H1 (cell line): ENCODE data around the gene NKG7. TPM values are rescaled to one million over a fixed set of nuclear protein-coding genes. Genes with fewer than 3 reads are reported as not detected.
A peak's percentile ranks its signal among the peaks of the same experiment; 100 is the strongest.

Experiments used
- CTCF ChIA-PET: fragments of 300-600 bp; sonication (Branson Sonifier 250); formaldehyde crosslinking; loops from one replicate; lab custom pipeline; 2021; ENCODE audit not compliant: partially characterized antibody; lab: Charles Lee
- POLR2A ChIA-PET: fragments of 300-600 bp; sonication (Branson Sonifier 250); formaldehyde crosslinking; loops from one replicate; lab custom pipeline; 2021; ENCODE audit warnings: inconsistent platforms; ENCODE audit not compliant: partially characterized antibody; lab: Charles Lee
- DNase-seq, 2 experiments: peaks; one replicate each; pipeline versions ENCODE4 v3.0.0 to v3.0.0-alpha.2; 2010 to 2022; ENCODE audit warnings: low spot score in 2 of 2, low read depth in 1 of 2, mixed read lengths in 1 of 2
- FAIRE-seq: peaks from 2 replicates; lab custom pipeline; 2011; peaks lifted over from hg19 to GRCh38; lab: Jason Lieb, UNC
- H2AFZ ChIP-seq: 2 replicates; pipeline ENCODE4 v1.8.1; 2012; ENCODE audit warnings: low read length, inconsistent platforms
- H2AK5ac ChIP-seq: 2 replicates; pipeline ENCODE4 v1.6.1; 2013; ENCODE audit warnings: low read depth, low read length
- H2BK120ac ChIP-seq: replicated peaks from 2 replicates; pipeline ENCODE3; 2013; ENCODE audit warnings: low read depth, low read length, inconsistent platforms
- H2BK12ac ChIP-seq: 2 replicates; pipeline ENCODE4 v1.6.1; 2013; ENCODE audit warnings: low read depth, low read length
- H2BK15ac ChIP-seq: 2 replicates; pipeline ENCODE4 v1.6.1; 2013; ENCODE audit warnings: low read length
- H2BK20ac ChIP-seq: 2 replicates; pipeline ENCODE4 v1.6.1; 2013; ENCODE audit warnings: low read length
- H2BK5ac ChIP-seq: 2 replicates; pipeline ENCODE4 v1.6.1; 2013; ENCODE audit warnings: low read depth, low read length
- H3K14ac ChIP-seq: 2 replicates; pipeline ENCODE4 v1.6.1; 2013; ENCODE audit warnings: inconsistent platforms; ENCODE audit not compliant: insufficient read length
- H3K18ac ChIP-seq: 2 replicates; pipeline ENCODE4 v1.6.1; 2013; ENCODE audit warnings: low read length; ENCODE audit errors: extremely low read depth
- H3K23ac ChIP-seq: 2 replicates; pipeline ENCODE4 v1.6.1; 2013; ENCODE audit warnings: inconsistent platforms; ENCODE audit not compliant: insufficient read length
- H3K23me2 ChIP-seq: 2 replicates; pipeline ENCODE4 v1.6.1; 2013; ENCODE audit warnings: low read depth, low read length
- H3K27ac ChIP-seq: 2 replicates; pipeline ENCODE4 v1.6.1; 2011; ENCODE audit warnings: low read depth, low read length, inconsistent platforms
- H3K27me3 ChIP-seq, 4 experiments: replicated peaks in 1 of 4; 1 replicate in 1 of 4; 2 replicates in 3 of 4; pipeline versions ENCODE4 v1.6.1 to v1.8.1; 2011 to 2013; ENCODE audit warnings: low read length in 3 of 4, mild to moderate bottlenecking in 3 of 4, inconsistent platforms in 2 of 4, mixed read lengths in 2 of 4, moderate library complexity in 1 of 4; ENCODE audit not compliant: control insufficient read depth in 3 of 4, insufficient read depth in 3 of 4; ENCODE audit errors: extremely low read depth in 1 of 4
- H3K36me3 ChIP-seq, 4 experiments: 2 replicates each; pipeline versions ENCODE4 v1.6.1 to v1.8.1; 2011 to 2013; ENCODE audit warnings: mild to moderate bottlenecking in 4 of 4, low read length in 3 of 4, moderate library complexity in 2 of 4, control low read depth in 1 of 4, inconsistent platforms in 1 of 4; ENCODE audit not compliant: insufficient read depth in 4 of 4, control insufficient read depth in 2 of 4
- H3K4ac ChIP-seq: replicated peaks from 2 replicates; pipeline ENCODE3; 2013; ENCODE audit warnings: low read length, low read depth, mixed read lengths, inconsistent platforms; ENCODE audit not compliant: insufficient read length
- H3K4me1 ChIP-seq, 4 experiments: replicated peaks in 1 of 4; 1 replicate in 1 of 4; 2 replicates in 3 of 4; pipeline versions ENCODE4 v1.6.1 to v1.8.1; 2011 to 2013; ENCODE audit warnings: low read length in 3 of 4, inconsistent platforms in 2 of 4, mixed read lengths in 1 of 4; ENCODE audit not compliant: insufficient read depth in 4 of 4, control insufficient read depth in 3 of 4
- H3K4me2 ChIP-seq, 2 experiments: 2 replicates each; pipeline versions ENCODE4 v1.6.1 to v1.8.1; 2011 to 2013; ENCODE audit warnings: low read depth in 2 of 2, low read length in 2 of 2, control low read depth in 1 of 2, inconsistent platforms in 1 of 2, mild to moderate bottlenecking in 1 of 2; ENCODE audit not compliant: insufficient read depth in 1 of 2
- H3K4me3 ChIP-seq, 4 experiments: fragments of 200-600, 300-600 bp in 1 of 4; sonication (generic), shearing (Covaris generic), sonication (Bioruptor Twin) in 1 of 4; 2 replicates each; pipeline versions ENCODE4 v1.5.1 to v1.8.1; 2011 to 2016; ENCODE audit warnings: low read length in 4 of 4, low read depth in 3 of 4, control low read depth in 2 of 4, inconsistent platforms in 2 of 4, mild to moderate bottlenecking in 2 of 4, mixed read lengths in 1 of 4, moderate library complexity in 1 of 4; ENCODE audit not compliant: insufficient read depth in 2 of 4; ENCODE audit errors: extremely low read depth in 1 of 4
- H3K56ac ChIP-seq: replicated peaks from 2 replicates; pipeline ENCODE3; 2013; ENCODE audit warnings: low read depth, mild to moderate bottlenecking, mixed read lengths, low read length, inconsistent platforms; ENCODE audit not compliant: insufficient read length
- H3K79me1 ChIP-seq: 2 replicates; pipeline ENCODE4 v1.6.1; 2013; ENCODE audit warnings: low read depth, low read length, control low read depth
- H3K79me2 ChIP-seq, 2 experiments: 2 replicates each; pipeline versions ENCODE4 v1.6.1 to v1.8.1; 2012 to 2013; ENCODE audit warnings: low read length in 2 of 2, mild to moderate bottlenecking in 2 of 2, inconsistent platforms in 1 of 2; ENCODE audit not compliant: insufficient read depth in 2 of 2, control insufficient read depth in 1 of 2
- H3K9ac ChIP-seq, 4 experiments: replicated peaks in 1 of 4; 1 replicate in 1 of 4; 2 replicates in 3 of 4; pipeline versions ENCODE4 v1.6.1 to v1.8.1; 2011 to 2013; ENCODE audit warnings: low read depth in 3 of 4, low read length in 3 of 4, control low read depth in 2 of 4, mild to moderate bottlenecking in 2 of 4, moderate library complexity in 2 of 4, inconsistent platforms in 1 of 4; ENCODE audit errors: extremely low read depth in 1 of 4
- H3K9me3 ChIP-seq, 2 experiments: 2 replicates each; pipeline versions ENCODE4 v1.6.1 to v1.8.1; 2012 to 2013; ENCODE audit warnings: mild to moderate bottlenecking in 2 of 2, moderate library complexity in 2 of 2, control low read depth in 1 of 2, inconsistent platforms in 1 of 2, low read depth in 1 of 2, low read length in 1 of 2, mixed read lengths in 1 of 2; ENCODE audit not compliant: insufficient read depth in 2 of 2
- H4K20me1 ChIP-seq, 2 experiments: replicated peaks in 1 of 2; 2 replicates each; pipeline versions ENCODE3 to v1.8.1; 2011 to 2013; ENCODE audit warnings: inconsistent platforms in 2 of 2, low read length in 2 of 2, mild to moderate bottlenecking in 1 of 2; ENCODE audit not compliant: insufficient read depth in 2 of 2, control insufficient read depth in 1 of 2
- H4K5ac ChIP-seq: 2 replicates; pipeline ENCODE4 v1.6.1; 2013; ENCODE audit warnings: low read length, low read depth, mixed read lengths, inconsistent platforms; ENCODE audit not compliant: insufficient read length
- H4K8ac ChIP-seq: 2 replicates; pipeline ENCODE4 v1.8.0; 2013; ENCODE audit warnings: mild to moderate bottlenecking, moderate library complexity, low read length, inconsistent platforms; ENCODE audit not compliant: insufficient read depth; ENCODE audit errors: extremely low read depth
- H4K91ac ChIP-seq: replicated peaks from 2 replicates; pipeline ENCODE3; 2013; ENCODE audit warnings: low read length, mixed read lengths, inconsistent platforms; ENCODE audit not compliant: insufficient read length
- RAD21 ChIP-seq, 2 experiments: IDR thresholded peaks in 1 of 2; conservative IDR thresholded peaks in 1 of 2; 2 replicates each; pipeline ENCODE4 v1.6.1; 2011; ENCODE audit warnings: low read depth in 2 of 2, low read length in 2 of 2, improper control_type of control experiment in 1 of 2, inconsistent platforms in 1 of 2, mild to moderate bottlenecking in 1 of 2, moderate library complexity in 1 of 2
- RNF2 ChIP-seq: fragments of 200-900, 300-1000 bp; sonication (generic); IDR thresholded peaks from 2 replicates; pipeline ENCODE4 v1.7.1; 2016; ENCODE audit warnings: borderline replicate concordance, low read depth, mild to moderate bottlenecking, antibody characterized with exemption, low read length; ENCODE audit not compliant: poor library complexity, severe bottlenecking; ENCODE audit errors: missing control alignments
- SP2 ChIP-seq: IDR thresholded peaks from 2 replicates; pipeline ENCODE4 v1.6.1; 2012; ENCODE audit warnings: mild to moderate bottlenecking, low read length, inconsistent platforms
- WGBS, 2 experiments: shearing (Covaris generic) in 1 of 2; methylation state at CpG; one replicate each; pipeline versions ENCODE4 v1.1.6 to v1.1.7; 2013 to 2015; ENCODE audit warnings: low lambda C conversion rate in 2 of 2, mixed read lengths in 2 of 2, inconsistent platforms in 1 of 2, low coverage in 1 of 2, missing lambda C conversion rate in 1 of 2; ENCODE audit not compliant: insufficient replicate concordance in 2 of 2, insufficient coverage in 1 of 2, insufficient read length in 1 of 2; ENCODE audit errors: extremely low coverage in 1 of 2, missing lambda C conversion rate in 1 of 2; 5-methylcytosine and 5-hydroxymethylcytosine counted together
- polyA plus RNA-seq, 7 experiments: library from polyadenylated mRNA; depleted of rRNA in 3 of 7; stranded (reverse) in 5 of 7; unstranded in 2 of 7; fragments of >200 nt in 5 of 7; fragments of 200-250 nt in 2 of 7; gene quantifications; 1 replicate in 5 of 7; 2 replicates in 1 of 7; 4 replicates in 1 of 7; pipeline versions ENCODE4 v1.2.1 to v1.2.3, GENCODE V29; 2011 to 2013; ENCODE audit warnings: missing spikeins in 2 of 7, mixed read lengths in 2 of 7
- total RNA-seq: library from RNA; stranded (reverse); fragmentation: NEBNext Ultra II Directional; extraction: Animal tissue kit (Norgen Biotek cat#: 25700); gene quantifications from 2 replicates; pipeline ENCODE4 v1.2.1, GENCODE V29; 2021
- TF ChIP-seq, protein P1 (sequence below), 3 experiments: IDR thresholded peaks; 1 replicate in 2 of 3; 2 replicates in 1 of 3; pipeline versions ENCODE4 v1.5.1 to v1.6.1; 2011; ENCODE audit warnings: low read length in 3 of 3, mild to moderate bottlenecking in 3 of 3, inconsistent platforms in 2 of 3, low read depth in 1 of 3, moderate library complexity in 1 of 3; ENCODE audit not compliant: insufficient read depth in 1 of 3; ENCODE audit errors: control extremely low read depth in 1 of 3

Gene NKG7
- total and polyA plus RNA-seq, 2 of the 8 experiments (the other 6 are each of a cell fraction or from before 2014, with no cell fraction given) = not detected

DNA sequence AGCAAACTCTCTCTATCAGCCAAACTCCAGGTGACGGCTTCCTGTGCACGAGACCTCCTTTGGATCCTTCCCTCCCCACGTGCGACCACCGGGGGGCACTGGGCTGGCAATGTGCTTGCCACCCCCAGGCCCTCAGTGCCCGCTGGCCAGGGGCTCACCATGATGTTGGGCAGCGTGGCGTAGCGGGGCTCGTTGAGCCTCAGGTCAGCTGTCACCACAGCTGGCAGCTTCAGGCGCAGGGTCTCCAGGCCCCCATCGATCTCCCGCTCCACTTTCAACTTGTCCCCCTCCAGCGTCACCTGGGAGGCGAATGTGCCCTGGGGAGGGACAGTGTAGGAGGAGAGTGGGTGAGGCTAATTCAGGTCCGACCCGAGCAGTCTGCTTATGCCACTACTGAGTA, 25.7 kb downstream of the NKG7 start:
- Histone ChIP-seq H3K9ac (no peak overlapping the region), H3K79me2 (no peaks in the 10 kb centered on the region), H3K9me3 (no peaks in the 10 kb centered on the region), H2BK12ac (no peak overlapping the region), H3K36me3 (no peaks in the 10 kb centered on the region; a peak in 1 of 8 replicates), H2BK120ac (no peak overlapping the region), H3K4ac (no peak overlapping the region), H3K4me3 (no peak overlapping the region), H2AFZ (no peak overlapping the region), H4K91ac (no peak overlapping the region), H2BK20ac (no peak overlapping the region), H2BK15ac (no peak overlapping the region), H3K14ac (no peak overlapping the region), H3K4me1 (peaks cover 0 to 13% (median 10%) of the 10 kb centered on the region in 4 experiments; a peak in 6 of 7 replicates), H3K27ac (no peak overlapping the region), H3K56ac (no peak overlapping the region), H3K23ac (no peak overlapping the region), H3K27me3 (peaks cover 0 to 2% (median 0%) of the 10 kb centered on the region in 4 experiments; a peak in 1 of 7 replicates), H3K79me1 (no peaks in the 10 kb centered on the region), H2BK5ac (no peak overlapping the region), H4K20me1 (peaks cover 0 to 3% of the 10 kb centered on the region in 2 experiments), H3K4me2 (no peak overlapping the region; a peak in 1 of 4 replicates), H4K5ac (no peak overlapping the region), H3K23me2 (0 out of 2 replicates have a peak, but pooled peaks cover 1% of the 10 kb centered on the region), H3K18ac (no peak overlapping the region), H2AK5ac (no peak overlapping the region), H4K8ac (no peak overlapping the region)
- POLR2A ChIA-PET = no interaction called here
- WGBS, 2 experiments = 83% methylated on average over 16 of the region's 17 CpGs; no CpG with 5 or more reads in 1 of the 2 experiments
- no peak for DNase-seq
- CTCF ChIA-PET = interaction anchor here (0.9 to 1.5 kb wide), 3 partner anchors 75 to 167 kb away, joined by 3 to 6 read pairs (median 5); no protein-coding TSS in a partner anchor
- FAIRE-seq = no peak
- no peak for TF ChIP-seq RNF2
- TF ChIP-seq, protein P1, sequence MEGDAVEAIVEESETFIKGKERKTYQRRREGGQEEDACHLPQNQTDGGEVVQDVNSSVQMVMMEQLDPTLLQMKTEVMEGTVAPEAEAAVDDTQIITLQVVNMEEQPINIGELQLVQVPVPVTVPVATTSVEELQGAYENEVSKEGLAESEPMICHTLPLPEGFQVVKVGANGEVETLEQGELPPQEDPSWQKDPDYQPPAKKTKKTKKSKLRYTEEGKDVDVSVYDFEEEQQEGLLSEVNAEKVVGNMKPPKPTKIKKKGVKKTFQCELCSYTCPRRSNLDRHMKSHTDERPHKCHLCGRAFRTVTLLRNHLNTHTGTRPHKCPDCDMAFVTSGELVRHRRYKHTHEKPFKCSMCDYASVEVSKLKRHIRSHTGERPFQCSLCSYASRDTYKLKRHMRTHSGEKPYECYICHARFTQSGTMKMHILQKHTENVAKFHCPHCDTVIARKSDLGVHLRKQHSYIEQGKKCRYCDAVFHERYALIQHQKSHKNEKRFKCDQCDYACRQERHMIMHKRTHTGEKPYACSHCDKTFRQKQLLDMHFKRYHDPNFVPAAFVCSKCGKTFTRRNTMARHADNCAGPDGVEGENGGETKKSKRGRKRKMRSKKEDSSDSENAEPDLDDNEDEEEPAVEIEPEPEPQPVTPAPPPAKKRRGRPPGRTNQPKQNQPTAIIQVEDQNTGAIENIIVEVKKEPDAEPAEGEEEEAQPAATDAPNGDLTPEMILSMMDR (IDR thresholded peaks at IDR 0.05; ENCODE audit: control extremely low read depth in 1 of 3, insufficient read depth in 1 of 3, low read depth in 1 of 3, low read length in 3 of 3) = peak; percentile 37 to 54 (median 41)
- TF ChIP-seq SP2 = no peak
- TF ChIP-seq RAD21 (IDR thresholded peaks at IDR 0.05 in 1 of 2, conservative IDR thresholded peaks at IDR 0.05 in 1 of 2; ENCODE audit: low read depth in 2 of 2, low read length in 2 of 2) = peak; percentile 27 to 43; a peak in 3 of 4 replicates
